ENCODE measurements around the gene ANP32E.
"Not testable (repeated sequence)": the region's sequence is repeated elsewhere in the genome, so short reads cannot be mapped to it uniquely, and the experiment has no call there.

Gene ANP32E

DNA sequence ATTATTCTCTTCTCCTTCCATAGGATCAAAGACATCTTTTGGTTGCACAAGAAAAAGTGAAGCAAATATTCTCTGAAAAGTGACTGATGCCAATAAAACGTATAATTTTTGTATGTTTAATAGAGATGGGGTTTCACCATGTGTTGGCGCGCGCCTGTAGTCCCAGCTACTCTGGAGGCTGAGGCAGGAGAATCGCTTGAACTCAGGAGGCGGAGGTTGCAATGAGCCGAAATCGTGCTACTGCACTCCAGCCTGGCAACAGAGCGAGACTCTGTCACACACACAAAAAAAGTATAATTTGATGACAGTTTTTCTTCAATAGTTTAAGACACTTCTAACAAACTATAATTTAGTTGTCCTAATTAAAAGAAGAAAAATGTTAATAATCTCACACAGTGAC, 23.8 kb downstream of the ANP32E start:
- no peak for DNase-seq

DNA sequence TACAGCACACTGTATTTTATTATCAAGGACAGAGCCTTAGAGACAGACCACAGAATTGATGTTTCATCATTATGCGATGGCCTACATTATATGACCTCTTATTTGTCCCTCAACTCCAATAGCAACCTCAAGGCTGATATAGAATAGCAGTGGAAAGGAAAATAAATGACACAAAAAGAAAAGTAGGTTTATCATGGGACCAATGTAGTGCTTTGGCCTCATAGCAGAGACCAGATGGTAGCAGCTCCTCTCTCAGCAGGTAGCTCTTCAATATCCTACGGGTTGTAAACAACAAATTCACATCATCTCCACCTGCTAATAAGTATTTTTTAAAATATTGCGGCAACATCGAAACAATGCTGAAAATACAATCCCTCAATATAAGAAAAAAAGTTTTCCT, 25.2 kb downstream of the ANP32E start:
- DNase-seq, result no peak

DNA sequence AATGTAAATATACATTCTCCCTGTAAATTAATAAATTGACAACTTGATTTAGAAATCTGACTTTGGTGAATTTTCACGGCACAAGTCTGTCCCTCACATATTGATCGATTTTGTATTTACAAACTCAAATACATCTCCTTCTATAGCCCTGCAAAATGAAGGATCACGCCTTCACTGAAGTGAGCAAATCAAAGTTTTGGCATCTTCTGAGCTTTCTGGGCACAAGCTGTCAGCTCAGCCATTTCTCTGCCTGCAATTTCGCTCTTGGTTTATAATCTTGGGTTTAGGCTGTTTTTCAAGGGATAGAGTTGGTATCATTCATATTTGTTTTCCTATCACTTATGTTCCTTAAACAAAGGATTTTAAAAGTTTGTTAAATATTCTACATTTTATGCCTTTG, 25.8 kb downstream of the ANP32E start:
- DNase-seq, result no peak

DNA sequence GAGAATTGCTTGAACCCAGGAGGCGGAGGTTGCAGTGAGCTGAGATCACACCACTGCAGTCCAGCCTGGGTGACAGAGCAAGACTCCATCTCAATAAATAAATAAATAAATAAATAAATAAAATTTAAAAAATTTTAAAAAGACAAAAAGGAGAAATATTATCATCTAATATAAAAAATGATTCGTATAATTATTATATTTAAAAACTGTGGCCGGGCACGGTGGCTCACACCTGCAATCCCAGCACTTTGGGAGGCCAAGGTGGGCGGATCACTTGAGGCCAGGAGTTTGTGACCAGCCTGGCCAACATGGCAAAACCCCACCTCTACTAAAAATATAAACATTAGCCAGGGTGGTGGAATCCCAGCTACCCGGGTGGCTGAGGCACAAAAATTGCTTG, 27.5 kb downstream of the ANP32E start:
- DNase-seq, result not testable (repeated sequence)

DNA sequence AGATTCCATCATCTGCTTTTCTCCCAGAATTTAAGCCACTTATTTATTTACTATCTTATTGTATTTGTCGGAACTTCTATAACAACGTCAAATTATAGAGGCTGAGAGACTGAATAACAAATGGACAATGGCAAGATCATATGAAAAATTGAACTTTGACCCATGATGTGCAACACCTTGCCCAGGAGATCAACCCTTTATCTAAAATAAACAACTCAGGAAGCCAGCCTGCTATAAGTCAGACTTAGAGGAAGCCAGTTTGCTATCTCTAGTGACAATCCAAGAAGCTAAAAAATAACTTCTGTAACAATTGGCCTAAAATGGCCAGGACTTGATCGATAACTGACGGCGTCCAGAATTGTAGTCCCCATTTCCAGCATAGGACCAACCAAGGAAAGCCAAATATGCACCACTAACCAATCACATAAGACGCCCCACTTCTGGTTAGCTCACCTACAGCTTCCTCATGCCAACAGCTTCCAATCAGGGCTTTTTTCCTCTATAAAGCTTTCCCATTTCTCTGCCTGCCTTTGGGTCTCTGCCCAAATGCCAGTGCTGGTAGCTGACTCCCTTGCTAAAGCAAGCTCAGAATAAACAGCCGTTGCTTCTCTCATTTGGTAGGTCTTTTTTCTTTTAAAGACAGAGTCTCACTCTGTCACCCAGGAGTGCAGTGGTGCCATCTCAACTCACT, 28.5 kb downstream of the ANP32E start:
- DNase-seq, result no peak

DNA sequence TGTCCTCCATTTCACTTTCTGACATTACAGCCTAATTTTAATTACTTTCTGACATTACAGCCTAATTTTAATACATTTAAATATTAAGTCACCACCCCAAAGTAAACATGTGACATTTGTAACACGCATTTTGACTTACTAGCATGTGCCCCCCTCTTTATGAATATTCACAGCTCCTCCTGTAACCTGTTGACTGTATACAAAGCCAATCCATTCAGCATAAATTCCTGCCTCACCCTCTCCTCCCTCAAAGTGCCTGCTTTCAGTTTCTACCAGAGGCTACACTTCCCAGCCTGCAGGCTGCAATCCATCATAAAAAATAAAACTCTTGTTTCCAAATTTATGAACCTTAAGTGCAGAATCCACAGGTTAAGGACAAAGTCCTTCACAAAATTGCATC, 39.5 kb downstream of the ANP32E start:
- DNase-seq, result no peak

DNA sequence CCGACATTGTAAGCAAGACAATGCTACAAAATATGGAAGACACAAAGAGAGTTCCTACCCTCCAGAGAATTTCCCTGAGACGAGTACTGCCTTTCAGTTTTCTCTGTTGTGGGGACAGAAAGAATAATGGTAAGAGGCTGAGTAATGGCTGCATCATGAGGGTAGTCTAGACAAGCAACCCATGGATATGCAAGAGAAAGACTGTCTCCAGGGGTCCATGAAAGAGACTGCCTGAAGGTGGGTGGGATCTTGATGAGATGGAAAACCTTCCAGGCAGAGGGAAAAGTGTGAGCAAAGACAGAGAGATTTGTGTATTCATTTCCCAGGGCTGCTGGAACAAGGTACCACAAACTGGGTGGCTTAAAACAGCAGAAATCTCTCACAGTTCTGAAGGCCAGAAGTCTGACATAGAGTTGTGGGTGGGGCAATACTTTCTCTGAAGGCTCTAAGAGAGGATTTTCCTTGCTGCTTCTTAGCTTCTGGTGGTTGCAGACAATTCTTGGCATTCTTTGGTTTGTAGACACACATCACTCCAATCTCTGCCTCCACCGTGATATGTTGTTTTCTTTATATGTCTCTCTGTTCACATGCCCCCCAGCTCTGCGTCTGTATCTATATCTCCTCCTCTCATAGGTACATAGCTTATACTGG, 41.4 kb downstream of the ANP32E start:
- DNase-seq, result no peak

DNA sequence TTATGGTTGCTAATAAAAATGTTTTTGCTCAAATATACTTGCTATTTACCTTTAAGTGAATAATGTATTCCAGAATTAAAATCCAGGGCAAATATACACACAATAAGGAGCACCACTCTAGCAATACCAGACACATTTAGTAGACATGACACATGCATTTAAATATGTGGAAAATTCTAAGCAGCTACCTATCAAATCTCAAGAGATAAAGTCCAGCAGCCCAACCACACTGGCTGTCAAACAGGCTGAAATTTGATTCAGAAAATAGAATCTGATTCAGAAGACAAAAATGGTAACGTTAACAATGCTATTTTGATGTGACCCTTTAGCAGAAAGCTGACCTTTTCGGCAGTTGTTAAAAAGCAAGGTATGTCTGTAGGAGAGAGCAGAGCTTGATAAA, 43.9 kb downstream of the ANP32E start:
- DNase-seq, result no peak

DNA sequence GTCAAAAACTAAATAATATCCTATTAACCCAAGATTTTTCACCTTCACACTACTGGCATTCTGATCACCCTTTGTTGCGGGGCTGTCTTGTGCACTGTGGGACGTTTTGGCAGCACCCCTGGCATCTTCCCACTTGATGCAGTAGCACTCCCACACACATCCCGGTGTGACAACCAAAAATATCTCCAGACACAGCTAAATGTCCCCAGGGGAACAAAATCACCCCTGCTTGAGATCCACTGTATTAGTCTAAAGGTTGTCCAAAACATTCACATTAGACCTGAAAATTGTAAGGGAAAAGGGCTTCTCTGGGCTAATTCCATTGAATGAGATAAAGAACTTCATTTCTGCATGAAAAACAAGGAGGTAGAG, 48.4 kb downstream of the ANP32E start:
- no peak for DNase-seq

DNA sequence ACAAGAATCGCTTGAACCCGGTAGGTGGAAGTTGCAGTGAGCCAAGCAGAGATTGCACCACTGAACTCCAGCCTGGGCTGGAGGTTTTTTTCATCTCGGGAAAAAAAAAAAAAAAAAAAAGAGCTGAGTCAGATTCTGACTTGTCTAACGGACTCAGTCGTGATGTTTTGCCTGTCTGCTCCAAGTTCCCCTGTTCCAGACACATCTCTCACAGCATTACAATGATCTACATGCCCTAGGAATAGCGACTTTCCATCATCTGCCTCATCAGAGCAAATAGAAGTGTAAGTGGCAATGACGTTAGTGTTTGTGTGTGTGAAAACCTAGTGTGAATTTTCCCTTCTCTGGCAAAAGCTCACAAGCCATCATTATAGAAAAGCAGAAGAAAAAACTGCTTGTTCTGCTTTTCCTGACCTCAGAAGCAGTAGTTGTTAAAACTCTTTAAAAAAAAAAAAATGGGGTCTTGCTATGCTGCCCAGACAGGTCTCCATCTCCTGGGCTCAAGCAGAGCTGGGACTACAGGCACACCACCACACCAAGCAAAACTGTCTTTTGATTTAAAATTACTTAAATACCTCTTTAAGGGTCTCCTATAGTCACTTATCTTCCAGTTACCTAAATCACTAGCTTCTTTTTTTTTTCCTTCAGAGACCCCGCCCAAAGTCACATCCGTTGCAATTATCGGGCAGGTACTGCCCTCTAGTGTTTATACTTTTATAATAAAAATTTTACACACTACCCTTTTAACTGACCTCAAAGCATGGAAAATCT, 48.9 kb downstream of the ANP32E start:
- DNase-seq, result peak; percentile 74

DNA sequence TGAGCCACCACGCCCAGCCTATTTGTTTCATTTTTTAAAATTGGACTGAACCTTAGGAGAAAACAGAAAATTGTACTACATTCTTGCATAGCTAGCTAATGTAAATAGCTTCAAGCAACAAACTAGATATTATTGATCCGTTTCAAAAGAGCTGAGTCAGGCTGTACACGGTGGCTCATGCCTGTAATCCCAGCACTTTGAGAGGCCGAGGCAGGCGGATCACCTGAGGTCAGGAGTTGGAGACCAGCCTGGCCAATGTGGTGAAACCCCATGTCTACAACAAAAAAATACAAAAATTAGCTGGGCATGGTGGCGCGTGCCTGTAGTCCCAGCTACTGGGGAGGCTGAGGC, 49.5 kb downstream of the ANP32E start:
- DNase-seq, result not testable (repeated sequence)

DNA sequence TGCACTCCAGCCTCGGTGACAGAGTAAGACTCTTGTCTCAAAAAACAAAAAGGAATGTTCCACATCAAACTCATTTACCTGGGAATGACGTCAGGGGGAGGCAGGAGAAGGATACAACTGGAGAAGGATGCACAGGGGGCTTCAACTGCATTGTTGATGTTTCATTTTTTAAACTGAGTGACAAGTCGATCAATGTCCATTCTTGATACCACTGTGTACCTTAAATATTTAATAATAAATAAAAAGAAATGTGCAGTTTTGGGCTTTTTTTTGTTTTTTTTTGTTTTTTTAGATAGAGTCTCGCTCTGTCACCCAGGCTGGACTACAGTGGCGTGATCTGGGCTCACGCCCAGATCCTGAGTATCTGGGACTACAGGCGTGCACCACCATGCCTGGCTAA, 50.4 kb downstream of the ANP32E start:
- no peak for DNase-seq

DNA sequence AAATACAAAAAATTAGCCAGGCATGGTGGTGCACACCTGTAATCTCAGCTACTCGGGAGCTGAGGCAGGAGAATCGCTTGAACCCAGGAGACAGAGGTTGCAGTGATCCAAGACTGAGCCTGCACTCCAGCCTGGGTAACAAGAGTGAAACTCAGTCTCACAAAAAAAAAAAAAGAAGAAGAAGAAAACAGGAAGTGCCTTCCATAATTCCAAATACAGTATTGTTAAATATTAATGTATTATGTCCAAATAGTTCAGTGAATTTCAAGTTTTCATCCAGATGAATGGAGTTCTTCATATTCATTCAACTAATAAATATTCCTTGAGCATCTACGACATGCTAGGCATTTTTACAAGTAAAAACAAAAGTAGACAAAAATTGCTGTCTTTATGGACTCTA, 52.9 kb downstream of the ANP32E start:
- no peak for DNase-seq

DNA sequence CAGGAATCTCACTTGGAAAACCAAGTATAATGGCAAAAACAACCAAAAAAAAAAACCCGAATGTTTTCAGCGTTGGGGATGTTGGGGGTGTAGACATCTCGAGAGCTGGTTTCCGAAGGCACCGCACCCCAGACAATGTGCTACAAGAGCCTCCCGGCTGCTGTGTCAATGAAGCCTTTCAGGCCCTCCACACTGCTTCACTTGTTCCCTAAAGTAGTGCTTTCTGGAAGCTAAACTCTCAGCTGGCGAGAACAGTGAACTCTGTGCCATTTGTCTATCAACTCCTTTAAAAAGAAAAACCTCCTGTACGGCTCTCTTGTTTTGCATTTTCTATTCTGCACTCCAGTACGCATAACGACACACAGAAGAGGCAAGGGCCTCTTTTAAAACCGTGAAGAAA, 53.7 kb downstream of the ANP32E start:
- no peak for DNase-seq

DNA sequence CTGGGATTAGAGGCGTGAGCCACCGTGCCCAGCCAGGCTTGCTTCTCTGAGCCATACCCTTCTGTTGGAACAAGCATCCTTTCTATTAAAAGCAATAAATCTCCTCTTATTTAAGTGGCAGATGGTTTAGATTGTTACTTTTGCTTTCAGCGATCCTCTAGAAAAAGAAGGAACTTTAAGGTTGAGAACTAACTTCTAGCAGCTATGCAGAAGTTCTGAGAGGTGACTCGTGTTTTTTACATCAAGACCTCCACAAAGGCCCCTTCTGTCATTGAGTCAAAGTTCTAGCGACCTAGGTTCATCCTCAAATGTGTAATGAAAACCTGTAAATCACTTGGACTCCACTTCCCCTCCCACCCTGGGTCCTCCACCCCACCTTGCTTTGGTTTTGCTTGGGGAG, 55.4 kb downstream of the ANP32E start:
- no peak for DNase-seq

DNA sequence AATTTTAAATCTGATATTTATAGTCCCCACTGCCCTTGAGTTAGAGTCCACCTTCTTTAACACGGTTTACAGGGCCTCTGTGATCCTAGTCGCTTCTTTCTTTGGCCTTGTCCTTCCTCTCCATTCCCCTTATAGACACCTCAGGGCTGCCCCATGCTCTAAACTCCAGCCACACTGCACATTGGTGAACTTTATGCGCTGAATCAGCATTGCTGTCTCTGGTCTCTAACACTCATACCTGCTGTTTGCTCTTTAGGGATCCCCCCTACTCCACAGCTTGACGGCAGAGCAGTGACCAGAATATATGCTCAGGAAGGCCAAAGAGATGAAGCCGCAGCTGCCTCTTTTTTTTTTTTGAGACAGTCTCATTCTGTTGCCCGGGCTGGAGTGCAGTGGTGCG, 56.0 kb downstream of the ANP32E start:
- DNase-seq, result no peak

DNA sequence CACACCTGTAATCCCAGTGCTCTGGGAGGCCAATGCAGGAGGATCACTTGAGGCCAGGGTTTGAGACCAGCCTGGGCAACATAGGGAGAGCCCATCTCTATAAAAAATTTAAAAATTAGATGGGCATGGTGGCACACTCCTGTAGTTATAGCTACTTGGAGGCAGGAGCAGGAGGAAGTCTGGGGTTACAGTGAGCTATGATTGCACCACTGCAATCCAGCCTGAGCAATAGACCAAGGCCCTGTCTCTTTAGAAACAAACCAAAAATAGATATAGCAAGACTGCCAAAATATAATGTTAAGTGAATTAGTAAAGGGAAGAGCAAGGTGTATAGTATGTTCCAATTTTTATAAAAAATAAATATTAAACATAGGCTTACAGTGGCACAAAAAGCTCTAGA, 57.4 kb downstream of the ANP32E start:
- DNase-seq, result no peak

DNA sequence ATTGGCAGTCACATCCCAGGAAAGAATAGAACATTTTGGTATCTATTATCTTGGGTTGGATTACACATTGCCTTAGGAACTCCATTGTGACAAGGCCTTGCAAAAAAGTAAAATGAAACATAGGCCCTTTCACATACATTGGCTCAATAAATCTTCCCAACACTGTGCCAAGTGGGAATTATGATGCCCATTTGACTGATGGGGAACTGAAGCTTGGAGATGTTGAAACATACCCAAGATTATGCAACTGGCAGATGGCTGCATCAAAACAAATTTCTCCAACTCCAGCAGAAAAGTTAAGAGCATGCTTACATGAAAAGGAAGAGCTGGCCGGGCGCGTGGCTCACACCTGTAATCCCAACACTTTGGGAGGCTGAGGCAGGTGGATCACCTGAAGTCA, 59.3 kb downstream of the ANP32E start:
- DNase-seq, result no peak

DNA sequence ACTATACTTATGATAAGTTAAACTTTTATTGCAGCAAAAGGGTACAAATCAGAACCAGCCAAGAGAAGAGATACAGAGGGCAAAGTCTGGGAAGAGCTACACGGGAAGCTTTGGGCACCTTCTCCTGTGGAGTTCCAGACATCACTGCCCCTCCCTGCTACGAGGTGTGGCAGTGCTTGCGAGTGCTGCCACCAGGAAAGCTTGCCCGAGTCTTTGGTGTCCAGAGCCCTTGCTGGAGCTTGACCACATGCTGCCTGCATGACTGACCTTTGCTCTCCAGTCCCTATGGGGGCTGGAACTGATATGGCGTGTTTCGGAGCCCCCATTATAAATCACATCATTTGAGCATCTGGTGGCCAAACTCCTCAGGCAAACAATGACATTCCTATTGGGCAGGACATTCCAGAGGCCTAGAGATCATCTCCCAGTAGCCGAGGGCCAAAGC, 62.7 kb downstream of the ANP32E start:
- DNase-seq, result no peak

DNA sequence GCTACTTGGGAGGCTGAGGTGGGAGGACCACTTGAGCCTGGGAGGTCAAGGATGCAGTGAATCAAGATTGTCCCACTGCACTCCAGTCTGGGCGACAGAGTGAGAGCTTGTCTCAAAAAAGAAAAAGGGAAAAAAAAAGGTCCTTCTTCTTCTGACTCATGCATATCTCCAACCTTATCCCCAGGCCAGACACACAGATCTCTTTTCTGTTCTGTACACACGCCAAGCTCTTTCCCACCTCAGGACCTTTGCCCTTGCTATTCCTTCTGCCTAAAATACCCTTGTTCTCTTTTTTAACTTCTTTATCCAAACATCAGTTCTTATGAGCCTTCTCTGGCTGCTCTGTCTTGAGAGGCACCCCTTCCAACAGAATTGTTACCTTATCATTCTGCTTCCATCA, 64.1 kb downstream of the ANP32E start:
- DNase-seq, result no peak

DNA sequence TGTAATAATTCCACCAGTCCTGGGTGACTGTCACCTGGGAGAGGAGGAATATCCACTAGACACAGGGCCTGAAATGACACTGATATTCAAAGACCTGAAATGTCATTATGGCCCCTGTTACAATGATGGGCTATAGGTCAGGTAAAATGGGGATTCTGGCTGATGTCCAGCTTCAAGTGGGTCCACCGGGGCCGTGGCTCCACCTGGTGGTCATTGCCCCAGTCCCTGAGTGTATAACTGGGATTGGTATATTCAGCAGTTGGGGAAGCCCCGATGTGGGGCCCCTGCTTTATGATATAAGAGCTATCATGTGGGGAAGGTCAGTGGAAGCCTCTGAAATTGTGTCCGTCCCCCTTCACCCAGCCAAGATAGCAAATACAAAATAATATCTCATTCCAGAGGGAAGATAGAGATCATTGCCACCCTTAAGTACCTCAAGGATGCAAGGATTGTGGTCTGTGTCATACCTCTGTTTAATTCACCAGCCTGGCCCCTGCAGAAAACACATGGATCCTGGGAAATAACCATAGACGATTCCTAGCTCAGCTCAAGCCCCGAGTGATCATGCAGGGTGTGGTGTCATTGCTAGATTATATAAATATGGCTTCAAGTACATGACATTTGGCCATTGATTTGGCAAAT, 66.8 kb downstream of the ANP32E start:
- peak; percentile 78 for DNase-seq

All from RPMI8226 (cell line).